Measurements from ENCODE around the gene LRTM1.

GRCh38 chr3:54878145-54878544 lies 49.7 kb downstream of the LRTM1 start:
- TF ChIP-seq POLR2A (IDR thresholded peaks at IDR 0.05) (no peak), POLR2AphosphoS5 (IDR thresholded peaks at IDR 0.05) (no peak)
